GM10266 (cell line): Measurements from ENCODE around the gene TULP4.

Source experiments
- DNase-seq: peaks from one replicate; pipeline ENCODE4 v3.0.0; 2012; ENCODE audit errors: extremely low spot score
- CTCF ChIP-seq: IDR thresholded peaks from 2 replicates; pipeline ENCODE4 v1.5.1; 2012; ENCODE audit warnings: mild to moderate bottlenecking, low read depth; ENCODE audit not compliant: control insufficient read depth, insufficient read depth; ENCODE audit errors: missing control alignments

Gene TULP4

GRCh38 chr6:158371261-158371660, 59.0 kb downstream of the TULP4 start:
- no peak for TF ChIP-seq CTCF
- no peak for DNase-seq

- TF ChIP-seq CTCF = no peak
- no peak for DNase-seq
Observed at GRCh38 chr6:158372574-158372973, 60.3 kb downstream of the TULP4 start.

GRCh38 chr6:158373214-158373613, 60.9 kb downstream of the TULP4 start:
- DNase-seq = no peak
- no peak for TF ChIP-seq CTCF

GRCh38 chr6:158374020-158374419, 61.8 kb downstream of the TULP4 start:
- DNase-seq = no peak
- no peak for TF ChIP-seq CTCF

GRCh38 chr6:158376631-158377081, 64.4 kb downstream of the TULP4 start:
- DNase-seq = no peak
- no peak for TF ChIP-seq CTCF

- no peak for DNase-seq
- TF ChIP-seq CTCF = no peak
Observed at GRCh38 chr6:158377860-158378259, 65.6 kb downstream of the TULP4 start.

GRCh38 chr6:158379336-158379735, 67.1 kb downstream of the TULP4 start:
- no peak for TF ChIP-seq CTCF
- no peak for DNase-seq
